Ishikawa (cell line): Measurements from ENCODE around the gene CHODL.

Experiments
- CEBPB ChIP-seq: IDR thresholded peaks from 2 replicates; pipeline ENCODE4 v1.6.1; 2012
- EP300 ChIP-seq: IDR thresholded peaks from 2 replicates; pipeline ENCODE4 v1.6.1; 2012; ENCODE audit warnings: borderline replicate concordance
- FOXM1 ChIP-seq: IDR thresholded peaks from 2 replicates; pipeline ENCODE4 v1.6.1; 2012; ENCODE audit warnings: low read depth, borderline replicate concordance
- MAX ChIP-seq: IDR thresholded peaks from 2 replicates; pipeline ENCODE4 v1.6.1; 2012
- NFIC ChIP-seq: IDR thresholded peaks from 2 replicates; pipeline ENCODE4 v1.6.1; 2012
- RAD21 ChIP-seq: IDR thresholded peaks from 2 replicates; pipeline ENCODE4 v1.6.1; 2012; ENCODE audit warnings: low read depth
- REST ChIP-seq: IDR thresholded peaks from 2 replicates; pipeline ENCODE4 v1.6.1; 2012; ENCODE audit warnings: low read depth, mild to moderate bottlenecking
- TAF1 ChIP-seq: IDR thresholded peaks from 2 replicates; pipeline ENCODE4 v1.6.1; 2012; ENCODE audit warnings: low read depth, mild to moderate bottlenecking
- TCF12 ChIP-seq: IDR thresholded peaks from 2 replicates; pipeline ENCODE4 v1.6.1; 2012; ENCODE audit warnings: low read depth
- TEAD4 ChIP-seq: IDR thresholded peaks from 2 replicates; pipeline ENCODE4 v1.6.1; 2012
- USF1 ChIP-seq: IDR thresholded peaks from 2 replicates; pipeline ENCODE4 v1.6.1; 2012
- YY1 ChIP-seq: IDR thresholded peaks from 2 replicates; pipeline ENCODE4 v1.6.1; 2012; ENCODE audit warnings: low read depth
- ZBTB7A ChIP-seq: IDR thresholded peaks from 2 replicates; pipeline ENCODE4 v1.6.1; 2012; ENCODE audit warnings: low read depth

GRCh38 chr21:18285379-18285778 lies 40.7 kb downstream of the CHODL start:
- no peak for TF ChIP-seq RAD21
- no peak for TF ChIP-seq MAX
- no peak for TF ChIP-seq TCF12
- no peak for TF ChIP-seq USF1
- no peak for TF ChIP-seq EP300
- no peak for TF ChIP-seq REST
- TF ChIP-seq NFIC: no peak
- no peak for TF ChIP-seq YY1
- TF ChIP-seq TEAD4: no peak
- TF ChIP-seq ZBTB7A: no peak
- TF ChIP-seq FOXM1: no peak
- TF ChIP-seq TAF1: no peak
- TF ChIP-seq CEBPB: no peak
